ENCODE results near the gene ATG9B.
A peak's percentile ranks its signal among the peaks of the same experiment; 100 is the strongest.
"Not testable (repeated sequence)": the region's sequence is repeated elsewhere in the genome, so short reads cannot be mapped to it uniquely, and the experiment has no call there.

The ATG9B gene

GRCh38 chr7:151018421-151019129 is 5.7 kb downstream of the ATG9B start:
- DNase-seq (ENCODE audit: low read depth in 3 of 3, low spot score in 1 of 3) = no peak

DNA sequence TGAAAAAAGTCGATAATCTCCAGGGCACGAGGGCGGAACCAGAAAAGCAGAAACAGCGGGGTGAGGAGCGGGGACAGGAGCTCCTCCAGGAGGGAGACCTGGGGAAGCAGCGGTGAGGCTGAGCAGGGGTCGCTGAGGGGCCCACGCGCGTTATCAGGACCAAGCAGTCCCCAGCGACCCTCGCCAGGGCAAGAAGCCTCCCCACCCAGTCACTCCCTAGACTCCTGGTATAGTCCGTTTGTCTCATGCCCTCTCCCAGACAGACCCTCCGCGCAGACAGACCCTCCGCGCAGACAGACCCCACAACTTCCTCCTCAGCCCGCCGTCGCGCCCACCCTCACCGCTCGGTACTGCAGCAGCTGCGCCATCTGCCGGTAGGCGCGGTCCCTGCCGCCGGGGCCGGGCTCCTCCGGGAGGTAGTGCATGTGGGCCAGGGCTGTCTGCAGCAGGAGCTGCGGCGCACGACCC is 6.3 kb downstream of the ATG9B start:
- peak; percentile 41 to 87 (median 61) for DNase-seq (ENCODE audit: low read depth in 3 of 3, low spot score in 1 of 3)

DNA sequence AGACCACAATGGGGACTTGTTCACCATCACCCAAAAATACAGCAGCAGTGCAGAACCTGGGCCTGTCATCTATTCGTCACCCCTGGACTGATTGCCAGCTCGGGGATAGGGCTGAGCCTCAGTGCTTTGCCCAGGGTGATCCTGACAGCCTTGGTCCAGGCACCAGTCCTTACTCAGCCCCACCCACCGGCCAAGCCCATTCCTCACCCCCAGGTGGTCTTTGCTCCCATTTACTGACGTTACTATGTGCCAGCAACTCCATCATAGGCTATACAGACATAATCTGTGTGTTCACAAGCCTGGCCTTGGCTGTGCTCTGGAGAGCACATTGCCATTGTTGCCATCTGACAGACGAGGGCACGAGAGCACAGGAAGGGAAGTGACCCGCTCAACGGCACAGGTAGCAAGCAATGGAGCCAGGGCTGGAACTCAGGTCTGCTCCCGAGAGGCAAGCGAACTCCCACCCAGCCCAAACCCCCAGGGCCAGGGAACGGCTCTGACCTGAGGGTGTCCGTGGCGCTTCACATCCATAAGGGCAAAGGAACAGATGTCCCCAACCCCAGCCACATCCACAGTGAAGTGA is 6.8 kb downstream of the ATG9B start:
- no peak for DNase-seq (ENCODE audit: low read depth in 3 of 3, low spot score in 1 of 3)

DNA sequence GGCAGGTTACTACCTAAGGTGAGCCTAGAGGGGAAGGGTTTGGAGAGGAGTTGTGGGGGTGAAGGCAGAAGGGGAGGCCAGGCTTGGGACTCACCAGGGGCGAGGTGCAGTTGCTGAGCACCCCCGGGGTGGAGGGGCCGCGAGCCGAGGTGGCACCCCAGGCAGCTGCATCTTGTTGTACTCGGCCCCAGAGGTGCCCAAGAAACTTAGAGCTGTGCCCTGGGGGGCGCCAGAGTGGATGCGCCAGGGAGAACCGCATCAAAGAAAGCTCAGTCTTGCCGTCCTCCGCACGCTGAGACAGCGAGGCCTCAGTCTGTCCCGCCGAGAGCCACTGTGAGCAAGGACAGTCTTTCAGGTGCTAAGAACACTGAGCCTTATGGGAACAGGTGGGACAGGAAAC is 7.4 kb downstream of the ATG9B start:
- no peak for DNase-seq (ENCODE audit: low read depth in 3 of 3, low spot score in 1 of 3)

GRCh38 chr7:151016505-151016904 is 7.8 kb downstream of the ATG9B start:
- DNase-seq (ENCODE audit: low read depth in 3 of 3, low spot score in 1 of 3) = no peak

- no peak for DNase-seq (ENCODE audit: low read depth in 3 of 3, low spot score in 1 of 3)
These were observed 8.3 kb downstream of the ATG9B start for GRCh38 chr7:151015967-151016366.

- DNase-seq (ENCODE audit: low read depth in 3 of 3, low spot score in 1 of 3) = no peak
These were observed 9.3 kb downstream of the ATG9B start for GRCh38 chr7:151014950-151015349.

GRCh38 chr7:151013733-151014497 is 10.4 kb downstream of the ATG9B start:
- peak; percentile 64 to 75 (median 67) for DNase-seq (ENCODE audit: low read depth in 3 of 3, low spot score in 1 of 3)

GRCh38 chr7:151013356-151013732 is 10.9 kb downstream of the ATG9B start:
- peak in 1 of 3 donors; percentile 16 for DNase-seq (ENCODE audit: low read depth in 3 of 3, low spot score in 1 of 3)

GRCh38 chr7:151012911-151013347 is 11.4 kb downstream of the ATG9B start:
- DNase-seq (ENCODE audit: low read depth in 3 of 3, low spot score in 1 of 3) = no peak

GRCh38 chr7:151012031-151012692 is 12.1 kb downstream of the ATG9B start:
- no peak for DNase-seq (ENCODE audit: low read depth in 3 of 3, low spot score in 1 of 3)

DNA sequence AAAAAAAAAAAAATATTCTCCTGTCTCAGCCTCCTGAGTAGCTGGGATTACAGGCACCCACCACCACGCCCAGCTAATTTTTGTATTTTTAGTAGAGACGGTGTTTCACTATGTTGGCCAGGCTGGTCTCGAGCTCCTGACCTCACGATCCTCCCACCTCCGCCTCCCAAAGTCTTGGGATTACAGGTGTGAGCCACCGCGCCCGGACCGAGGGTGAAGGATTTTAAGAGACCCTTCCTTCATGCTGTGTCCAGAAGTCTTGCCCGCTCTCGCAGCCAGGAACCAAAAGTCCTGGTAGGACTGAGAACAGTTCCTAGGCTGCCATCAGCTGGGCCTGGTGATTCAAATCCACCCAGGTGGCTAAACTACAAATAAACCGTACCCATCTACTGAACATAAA is 12.7 kb downstream of the ATG9B start:
- DNase-seq (ENCODE audit: low read depth in 3 of 3, low spot score in 1 of 3) = not testable (repeated sequence)

DNA sequence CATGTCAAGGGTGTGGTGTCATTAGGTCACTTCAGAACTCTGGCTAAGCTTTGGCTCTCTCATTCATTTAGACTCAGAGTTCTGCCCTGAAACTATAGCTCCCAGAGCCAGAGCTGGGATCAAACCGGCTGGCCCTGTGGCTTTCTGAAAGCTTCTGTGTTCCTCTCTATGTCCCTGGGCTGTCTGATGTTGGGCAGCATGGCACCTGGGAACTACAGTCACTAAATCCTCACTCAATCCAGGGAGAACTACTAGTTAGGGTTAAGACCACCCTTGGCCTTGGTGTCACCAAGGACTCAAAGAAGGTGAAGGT is 13.2 kb downstream of the ATG9B start:
- DNase-seq (ENCODE audit: low read depth in 3 of 3, low spot score in 1 of 3) = no peak

- DNase-seq (ENCODE audit: low read depth in 3 of 3, low spot score in 1 of 3) = no peak
These were observed 13.8 kb downstream of the ATG9B start for GRCh38 chr7:151010307-151011096.

- no peak for DNase-seq (ENCODE audit: low read depth in 3 of 3, low spot score in 1 of 3)
These were observed 14.3 kb downstream of the ATG9B start for GRCh38 chr7:151010037-151010306.

DNA sequence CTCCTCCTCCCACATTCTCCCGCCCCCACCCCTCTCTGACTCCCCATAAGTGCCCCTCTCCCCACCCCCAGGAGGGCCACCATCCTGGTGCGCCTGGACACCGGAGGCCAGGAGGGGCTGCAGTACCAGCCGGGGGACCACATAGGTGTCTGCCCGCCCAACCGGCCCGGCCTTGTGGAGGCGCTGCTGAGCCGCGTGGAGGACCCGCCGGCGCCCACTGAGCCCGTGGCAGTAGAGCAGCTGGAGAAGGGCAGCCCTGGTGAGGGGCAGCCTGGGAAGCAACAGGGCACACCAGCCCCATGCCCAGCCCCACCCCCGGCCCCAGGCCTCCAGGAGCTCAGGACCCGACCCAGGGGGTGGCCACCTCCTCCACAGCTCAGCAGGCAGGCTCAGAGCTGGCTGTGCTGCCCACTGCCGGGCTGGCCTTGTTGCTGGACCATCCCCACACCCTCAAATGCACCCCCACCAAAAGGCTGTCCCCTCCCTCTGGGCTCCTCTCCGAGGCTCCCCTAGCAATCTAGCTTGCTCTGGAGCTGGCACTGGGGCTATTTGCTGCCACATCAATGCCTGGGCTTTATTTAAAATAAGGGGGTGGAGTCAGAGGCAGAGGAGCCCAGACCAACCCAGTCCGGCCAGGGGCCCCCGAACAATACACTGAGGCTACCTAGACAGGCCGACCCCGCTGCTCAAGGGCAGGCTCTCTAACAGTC is 14.8 kb downstream of the ATG9B start:
- no peak for DNase-seq (ENCODE audit: low read depth in 3 of 3, low spot score in 1 of 3)

- DNase-seq (ENCODE audit: low read depth in 3 of 3, low spot score in 1 of 3) = peak; percentile 42 to 80 (median 52)
These were observed 15.6 kb downstream of the ATG9B start for GRCh38 chr7:151008511-151009323.

DNA sequence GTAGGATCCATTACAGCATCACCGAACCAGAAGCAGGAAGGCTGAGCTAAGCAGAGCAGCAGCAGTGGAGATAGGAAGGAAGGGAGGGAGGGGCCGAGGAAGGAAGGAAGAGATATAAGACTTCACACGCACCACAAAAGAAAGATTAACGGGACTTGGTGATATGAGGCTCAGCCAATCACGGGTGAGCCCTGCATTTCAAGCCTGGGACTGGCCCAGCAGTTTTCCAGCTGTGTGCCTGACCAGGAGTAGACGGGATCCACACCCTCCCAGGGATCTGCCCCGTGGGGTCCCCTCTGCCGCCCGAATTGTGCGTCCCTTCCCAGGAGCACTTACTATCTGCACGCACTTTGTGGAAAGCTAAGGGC is 16.2 kb downstream of the ATG9B start:
- DNase-seq (ENCODE audit: low read depth in 3 of 3, low spot score in 1 of 3) = no peak

DNA sequence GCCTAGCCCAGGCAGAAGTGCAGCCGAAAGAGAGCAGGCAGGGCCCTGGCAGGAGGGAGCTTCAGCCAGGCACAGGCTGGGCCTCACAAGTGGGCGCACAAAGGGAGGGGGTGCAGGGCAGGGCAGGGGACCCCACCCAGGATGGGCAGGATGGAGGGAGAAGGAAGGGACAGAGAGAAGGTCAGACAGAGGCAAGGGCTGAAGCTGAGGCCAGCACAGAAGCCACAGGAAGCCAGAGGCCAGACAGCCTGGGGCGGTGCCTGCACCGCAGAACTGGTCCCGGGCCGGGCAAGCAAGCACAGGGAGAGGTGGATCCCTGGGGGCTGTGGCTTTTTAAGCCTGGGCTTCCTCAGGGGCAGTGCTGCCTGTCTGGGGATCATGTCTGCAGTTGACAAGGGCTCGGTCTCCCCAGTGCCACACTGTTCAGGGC is 16.8 kb downstream of the ATG9B start:
- no peak for DNase-seq (ENCODE audit: low read depth in 3 of 3, low spot score in 1 of 3)

All from stimulated activated CD4-positive, alpha-beta T cell treated with anti-CD3 and anti-CD28 coated beads, TNF-alpha, amount 100 ng/mL, for 1 hour (primary cell).